H1 (cell line): ENCODE measurements around the gene PAAF1. TPM values are rescaled to one million over a fixed set of nuclear protein-coding genes. Genes with fewer than 3 reads are reported as not detected.

Experiments
- KDM1A ChIP-seq: fragments of 200-600, 300-600 bp; sonication (generic); IDR thresholded peaks from 2 replicates; pipeline ENCODE4 v1.7.1; 2016; ENCODE audit warnings: mild to moderate bottlenecking, low read length, borderline replicate concordance
- polyA plus RNA-seq, 7 experiments: library from polyadenylated mRNA; depleted of rRNA in 3 of 7; stranded (reverse) in 5 of 7; unstranded in 2 of 7; fragments of >200 nt in 5 of 7; fragments of 200-250 nt in 2 of 7; gene quantifications; 1 replicate in 5 of 7; 2 replicates in 1 of 7; 4 replicates in 1 of 7; pipeline versions ENCODE4 v1.2.1 to v1.2.3, GENCODE V29; 2011 to 2013; ENCODE audit warnings: missing spikeins in 2 of 7, mixed read lengths in 2 of 7
- total RNA-seq: library from RNA; stranded (reverse); fragmentation: NEBNext Ultra II Directional; extraction: Animal tissue kit (Norgen Biotek cat#: 25700); gene quantifications from 2 replicates; pipeline ENCODE4 v1.2.1, GENCODE V29; 2021

PAAF1 gene
- total and polyA plus RNA-seq, 2 of the 8 experiments (the other 6 are each of a cell fraction or from before 2014, with no cell fraction given): 24.4 to 28.8 TPM

- no peak for TF ChIP-seq KDM1A
Measured at GRCh38 chr11:73869332-73869949, 7.4 kb upstream of the PAAF1 start (continued).
